Medulla oblongata (tissue), 1 donor: ENCODE data around the gene IL1RAPL2.
"Not testable (repeated sequence)": the region's sequence is repeated elsewhere in the genome, so short reads cannot be mapped to it uniquely, and the experiment has no call there.

Experiments
- DNase-seq: peaks from one replicate; pipeline ENCODE4 v3.0.0-alpha.2; 2015; ENCODE audit errors: extremely low spot score

The IL1RAPL2 gene

GRCh38 chrX:105796877-105797276 lies 1230.9 kb downstream of the IL1RAPL2 start:
- DNase-seq: not testable (repeated sequence)

GRCh38 chrX:105803891-105804290 lies 1237.9 kb downstream of the IL1RAPL2 start:
- no peak for DNase-seq

- not testable (repeated sequence) for DNase-seq
These were observed 1239.7 kb downstream of the IL1RAPL2 start for GRCh38 chrX:105805655-105806054.

GRCh38 chrX:105816517-105816916 lies 1250.5 kb downstream of the IL1RAPL2 start:
- DNase-seq: no peak
